ENCODE data around the gene MUC2. TPM values are rescaled to one million over a fixed set of nuclear protein-coding genes. Genes with fewer than 3 reads are reported as not detected.

MUC2 gene
- total RNA-seq (2014; rRNA removed; shearing (Covaris generic)) = not detected in 2 replicates

- no peak for DNase-seq (ENCODE audit: low spot score)
Observed at GRCh38 chr11:1074244-1075221, at the start of gene MUC2. Gene MUC2 (plus strand): TSS chr11:1074874.

GRCh38 chr11:1025410-1026162, 49.1 kb upstream of the MUC2 start:
- no peak for DNase-seq (ENCODE audit: low spot score)
- in situ Hi-C loops (cut with HindIII; ENCODE audit: low sequenced_read_pairs) = no loop called here

More at GRCh38 chr11:1074244-1075221, at the start of gene MUC2:
- in situ Hi-C loops (cut with HindIII; ENCODE audit: low sequenced_read_pairs) = no loop called here

GRCh38 chr11:1026163-1026450, 48.6 kb upstream of the MUC2 start:
- no peak for DNase-seq (ENCODE audit: low spot score)
- in situ Hi-C loops (cut with HindIII; ENCODE audit: low sequenced_read_pairs) = no loop called here

- no peak for DNase-seq (ENCODE audit: low spot score)
- in situ Hi-C loops (cut with HindIII; ENCODE audit: low sequenced_read_pairs) = no loop called here
Observed at GRCh38 chr11:1026641-1027482, 47.8 kb upstream of the MUC2 start.

GRCh38 chr11:1027483-1028290, 47.0 kb upstream of the MUC2 start:
- in situ Hi-C loops (cut with HindIII; ENCODE audit: low sequenced_read_pairs) = no loop called here

GRCh38 chr11:1028291-1028540, 46.5 kb upstream of the MUC2 start:
- in situ Hi-C loops (cut with HindIII; ENCODE audit: low sequenced_read_pairs) = no loop called here
- no peak for DNase-seq (ENCODE audit: low spot score)

More at GRCh38 chr11:1027483-1028290, 47.0 kb upstream of the MUC2 start:
- no peak for DNase-seq (ENCODE audit: low spot score)

GRCh38 chr11:1028616-1029015, 46.1 kb upstream of the MUC2 start:
- in situ Hi-C loops (cut with HindIII; ENCODE audit: low sequenced_read_pairs) = no loop called here
- no peak for DNase-seq (ENCODE audit: low spot score)

GRCh38 chr11:1029051-1029450, 45.6 kb upstream of the MUC2 start:
- no peak for DNase-seq (ENCODE audit: low spot score)
- in situ Hi-C loops (cut with HindIII; ENCODE audit: low sequenced_read_pairs) = no loop called here

- no peak for DNase-seq (ENCODE audit: low spot score)
Observed at GRCh38 chr11:1029654-1030053, 45.0 kb upstream of the MUC2 start.

GRCh38 chr11:1030086-1030485, 44.6 kb upstream of the MUC2 start:
- in situ Hi-C loops (cut with HindIII; ENCODE audit: low sequenced_read_pairs) = no loop called here
- no peak for DNase-seq (ENCODE audit: low spot score)

More at GRCh38 chr11:1029654-1030053, 45.0 kb upstream of the MUC2 start:
- in situ Hi-C loops (cut with HindIII; ENCODE audit: low sequenced_read_pairs) = no loop called here

- no peak for DNase-seq (ENCODE audit: low spot score)
- in situ Hi-C loops (cut with HindIII; ENCODE audit: low sequenced_read_pairs) = no loop called here
Observed at GRCh38 chr11:1030556-1030955, 44.1 kb upstream of the MUC2 start.

GRCh38 chr11:1031121-1031899, 43.4 kb upstream of the MUC2 start:
- in situ Hi-C loops (cut with HindIII; ENCODE audit: low sequenced_read_pairs) = no loop called here
- no peak for DNase-seq (ENCODE audit: low spot score)

GRCh38 chr11:1032310-1032891, 42.3 kb upstream of the MUC2 start:
- in situ Hi-C loops (cut with HindIII; ENCODE audit: low sequenced_read_pairs) = no loop called here
- DNase-seq (ENCODE audit: low spot score) = no peak

- DNase-seq (ENCODE audit: low spot score) = no peak
- in situ Hi-C loops (cut with HindIII; ENCODE audit: low sequenced_read_pairs) = no loop called here
Observed at GRCh38 chr11:1033016-1033798, 41.5 kb upstream of the MUC2 start.

GRCh38 chr11:1034001-1034400, 40.7 kb upstream of the MUC2 start:
- in situ Hi-C loops (cut with HindIII; ENCODE audit: low sequenced_read_pairs) = no loop called here
- DNase-seq (ENCODE audit: low spot score) = no peak

GRCh38 chr11:1034456-1035295, 40.0 kb upstream of the MUC2 start:
- in situ Hi-C loops (cut with HindIII; ENCODE audit: low sequenced_read_pairs) = no loop called here
- DNase-seq (ENCODE audit: low spot score) = no peak

Data from G401 (cell line).